K562 (cell line): ENCODE measurements around the gene IQUB. TPM values are rescaled to one million over a fixed set of nuclear protein-coding genes. Genes with fewer than 3 reads are reported as not detected.
A peak's percentile ranks its signal among the peaks of the same experiment; 100 is the strongest.

Experiments
- ATAC-seq: fragments of 200-7000 bp; cut with Tn5 transposase; 3 replicates; pipeline ENCODE4 v1.9.1; 2020; ENCODE audit warnings: moderate library complexity
- BruUV-seq: library from RNA; stranded (reverse); fragments of 400-500 nt; replicated peaks from 2 replicates; lab custom pipeline; 2021; lab: Mats Ljungman, UMichigan
- CTCF ChIA-PET: fragments of 300-600 bp; formaldehyde crosslinking; extraction: SDS; loops from one replicate; lab custom pipeline; 2021; ENCODE audit warnings: low intra/inter-chr PET ratio; lab: Yijun Ruan, JAX
- POLR2A ChIA-PET: fragments of 300-600, 350-650 bp; sonication (Branson Sonifier 250); formaldehyde crosslinking; extraction: SDS; loops from one replicate; lab custom pipeline; 2021; ENCODE audit warnings: antibody characterized with exemption, inconsistent platforms; lab: Yijun Ruan, JAX
- DNase-seq, 4 experiments: peaks; one replicate each; pipeline versions ENCODE4 v3.0.0 to v3.0.0-alpha.2; 2011 to 2018; ENCODE audit warnings: low spot score in 3 of 4, mixed read lengths in 3 of 4; ENCODE audit errors: extremely low read depth in 1 of 4
- FAIRE-seq: peaks from 2 replicates; lab custom pipeline; 2011; peaks lifted over from hg19 to GRCh38; lab: Jason Lieb, UNC
- H2AFZ ChIP-seq: 2 replicates; pipeline ENCODE4 v1.6.0; 2011; ENCODE audit warnings: low read depth, low read length, control low read depth, inconsistent platforms
- H3K27ac ChIP-seq: fragments of 200-600 bp; 3 replicates; pipeline ENCODE4 v1.8.0; 2011; ENCODE audit warnings: low read depth, mild to moderate bottlenecking, control low read depth, inconsistent platforms, low read length, moderate library complexity, mixed read lengths; ENCODE audit errors: extremely low read depth
- H3K27me3 ChIP-seq, 2 experiments: fragments of 300-600 bp in 1 of 2; 2 replicates in 1 of 2; 3 replicates in 1 of 2; pipeline versions ENCODE4 v1.6.0 to v1.8.0; 2011; ENCODE audit warnings: inconsistent platforms in 2 of 2, low read length in 2 of 2, mild to moderate bottlenecking in 1 of 2, mixed read lengths in 1 of 2, moderate library complexity in 1 of 2; ENCODE audit not compliant: control insufficient read depth in 2 of 2, insufficient read depth in 2 of 2
- H3K36me3 ChIP-seq: fragments of 300-600 bp; 3 replicates; pipeline ENCODE4 v1.8.0; 2011; ENCODE audit warnings: mild to moderate bottlenecking, low read length, inconsistent platforms; ENCODE audit not compliant: control insufficient read depth, insufficient read depth
- H3K4me1 ChIP-seq, 2 experiments: fragments of 200-600 bp in 1 of 2; replicated peaks in 1 of 2; 2 replicates in 1 of 2; 3 replicates in 1 of 2; pipeline versions ENCODE4 v1.5.1 to v1.8.0; 2011; ENCODE audit warnings: inconsistent platforms in 2 of 2, low read length in 2 of 2, mild to moderate bottlenecking in 1 of 2, mixed read lengths in 1 of 2, moderate library complexity in 1 of 2; ENCODE audit not compliant: control insufficient read depth in 2 of 2, insufficient read depth in 2 of 2
- H3K4me2 ChIP-seq: 2 replicates; pipeline ENCODE4 v1.6.1; 2011; ENCODE audit warnings: low read length, control low read depth, inconsistent platforms, mixed read lengths; ENCODE audit not compliant: insufficient read depth
- H3K4me3 ChIP-seq: fragments of 200-600 bp; sonication (generic), shearing (Covaris generic); 2 replicates; pipeline ENCODE4 v1.5.1; 2016; ENCODE audit warnings: control low read depth, inconsistent platforms
- H3K79me2 ChIP-seq: fragments of 200-600 bp; 3 replicates; pipeline ENCODE4 v1.8.0; 2011; ENCODE audit warnings: low read length, inconsistent platforms; ENCODE audit not compliant: control insufficient read depth, insufficient read depth
- H3K9ac ChIP-seq, 2 experiments: 2 replicates each; pipeline versions ENCODE4 v1.6.0 to v1.6.1; 2011; ENCODE audit warnings: low read depth in 2 of 2, low read length in 2 of 2, control low read depth in 1 of 2, inconsistent platforms in 1 of 2, mild to moderate bottlenecking in 1 of 2, mixed read lengths in 1 of 2; ENCODE audit not compliant: insufficient read depth in 1 of 2
- H3K9me1 ChIP-seq: one replicate; pipeline ENCODE4 v1.6.0; 2011; ENCODE audit warnings: inconsistent platforms, mild to moderate bottlenecking, low read length, moderate library complexity; ENCODE audit not compliant: control insufficient read depth, insufficient read depth
- H3K9me3 ChIP-seq: replicated peaks from 2 replicates; pipeline ENCODE4 v1.5.1; 2011; ENCODE audit warnings: low read depth, low read length, inconsistent platforms; ENCODE audit not compliant: control insufficient read depth, insufficient read depth
- H4K20me1 ChIP-seq: replicated peaks from 2 replicates; pipeline ENCODE4 v1.6.1; 2011; ENCODE audit warnings: low read length, inconsistent platforms, mixed read lengths; ENCODE audit not compliant: control insufficient read depth, insufficient read depth
- BRCA1 ChIP-seq, 2 experiments: fragments of 450-650 bp in 1 of 2; sonication (generic) in 1 of 2; formaldehyde crosslinking in 1 of 2; IDR thresholded peaks; 2 replicates each; pipeline versions ENCODE4 v1.5.0 to v1.6.1; 2017 to 2020; ENCODE audit warnings: mild to moderate bottlenecking in 1 of 2, missing genetic modification reagents in 1 of 2
- CEBPG ChIP-seq, 3 experiments: fragments of 200-800 bp in 1 of 3; sonication (Bioruptor generic) in 1 of 3; sonication (generic) in 1 of 3; formaldehyde crosslinking in 1 of 3; IDR thresholded peaks in 2 of 3; conservative IDR thresholded peaks in 1 of 3; 2 replicates each; pipeline versions ENCODE4 v1.6.1 to v1.8.0; 2016 to 2022; ENCODE audit warnings: missing compliant biosample characterization in 2 of 3, missing genetic modification characterization in 2 of 3, mild to moderate bottlenecking in 1 of 3, missing genetic modification reagents in 1 of 3
- CREB3 ChIP-seq: fragments of 450-650 bp; conservative IDR thresholded peaks from 2 replicates; pipeline ENCODE4 v1.6.1; 2016; ENCODE audit warnings: missing genetic modification characterization, low read depth, mild to moderate bottlenecking, missing compliant biosample characterization, moderate library complexity
- MYC ChIP-seq, 2 experiments: fragments of 250-450 bp in 1 of 2; sonication (Bioruptor Pico) in 1 of 2; IDR thresholded peaks; 2 replicates each; pipeline versions ENCODE4 v1.5.1 to v1.6.1; 2012 to 2021; ENCODE audit warnings: low read depth in 2 of 2, borderline replicate concordance in 1 of 2, improper control_type of control experiment in 1 of 2, low read length in 1 of 2, mild to moderate bottlenecking in 1 of 2, moderate library complexity in 1 of 2
- RBM14 ChIP-seq: fragments of 200-400 bp; formaldehyde crosslinking; IDR thresholded peaks from 2 replicates; pipeline ENCODE4 v1.6.1; 2018; ENCODE audit warnings: low read depth, mild to moderate bottlenecking, low read length, moderate library complexity, borderline replicate concordance; ENCODE audit not compliant: insufficient read depth
- SIN3B ChIP-seq: fragments of 450-650 bp; IDR thresholded peaks from 2 replicates; pipeline ENCODE4 v1.6.1; 2017; ENCODE audit warnings: low read depth, mild to moderate bottlenecking, moderate library complexity
- SMARCE1 ChIP-seq: fragments of 450-650 bp; IDR thresholded peaks from 2 replicates; pipeline ENCODE4 v1.7.1; 2016; ENCODE audit warnings: mild to moderate bottlenecking
- XRCC5 ChIP-seq: fragments of 200-400 bp; formaldehyde crosslinking; IDR thresholded peaks from 2 replicates; pipeline ENCODE4 v1.6.1; 2017; ENCODE audit warnings: low read depth, mild to moderate bottlenecking, low read length
- ZFP1 ChIP-seq: fragments of 450-650 bp; formaldehyde crosslinking; IDR thresholded peaks from 2 replicates; pipeline ENCODE4 v1.4.0; 2020; ENCODE audit warnings: mild to moderate bottlenecking, mixed read lengths
- ZNF584 ChIP-seq: fragments of 200-800 bp; sonication (Bioruptor generic); IDR thresholded peaks from 2 replicates; pipeline ENCODE4 v1.6.1; 2016; ENCODE audit warnings: low read depth, mild to moderate bottlenecking, missing genetic modification characterization, missing compliant biosample characterization
- ZNF639 ChIP-seq, 2 experiments: fragments of 200-800 bp in 1 of 2; sonication (Bioruptor generic) in 1 of 2; sonication (generic) in 1 of 2; formaldehyde crosslinking in 1 of 2; IDR thresholded peaks in 1 of 2; conservative IDR thresholded peaks in 1 of 2; 2 replicates each; pipeline versions ENCODE4 v1.5.0 to v1.6.1; 2016 to 2020; ENCODE audit warnings: missing compliant biosample characterization in 1 of 2, missing genetic modification characterization in 1 of 2, missing genetic modification reagents in 1 of 2
- ZNF668 ChIP-seq: fragments of 250-450 bp; sonication (Bioruptor Pico); IDR thresholded peaks from 2 replicates; pipeline ENCODE4 v1.8.0; 2022; ENCODE audit warnings: mild to moderate bottlenecking, inconsistent platforms
- ZNF79 ChIP-seq: fragments of 250-450 bp; sonication (Bioruptor Pico); IDR thresholded peaks from 2 replicates; pipeline ENCODE4 v1.4.0; 2020; ENCODE audit warnings: low read depth, mild to moderate bottlenecking, moderate library complexity
- WGBS: fragments of 100-300 bp; shearing (Covaris generic); methylation state at CpG from one replicate; pipeline ENCODE4 v1.1.6; 2016; ENCODE audit warnings: low coverage, mixed read lengths; ENCODE audit not compliant: insufficient coverage; ENCODE audit errors: missing lambda C conversion rate; 5-methylcytosine and 5-hydroxymethylcytosine counted together
- in situ Hi-C: fragments of 300-500 bp; cut with MboI; formaldehyde crosslinking; loops from 4 replicates; pipeline ENCODE4 v1.15.0; 2018; ENCODE audit warnings: inconsistent platforms, mixed read lengths
- intact Hi-C: fragments of 100-400 bp; cut with micrococcal nuclease; formaldehyde crosslinking; loops from 2 replicates; pipeline ENCODE4 v1.14.2; 2022
- polyA plus RNA-seq, 8 experiments: library from polyadenylated mRNA; depleted of rRNA in 4 of 8; stranded (reverse) in 5 of 8; unstranded in 3 of 8; fragments of >200 nt; fragmentation: Nextera tagmentation in 2 of 8; fragmentation: Illumina TruSeq in 1 of 8; extraction: Ambion mirVana in 2 of 8; extraction: Trizol in 1 of 8; gene quantifications; 2 replicates each; pipeline versions ENCODE4 v1.2.1 to v1.2.3, GENCODE V29; 2011 to 2014; ENCODE audit warnings: inconsistent platforms in 1 of 8, missing spikeins in 1 of 8
- total RNA-seq, 7 experiments: library from RNA; depleted of rRNA in 6 of 7; stranded (reverse); fragments of >200 nt in 6 of 7; fragmentation: Illumina TruSeq in 2 of 7; extraction: Trizol in 2 of 7; gene quantifications; 2 replicates each; pipeline versions ENCODE4 v1.2.1 to v1.2.3, GENCODE V29; 2011 to 2021; ENCODE audit warnings: low replicate concordance in 1 of 7

Gene IQUB
- total and polyA plus RNA-seq, 9 of the 15 experiments (the other 6 are each of a cell fraction or from before 2014, with no cell fraction given): 0.62 to 2.6 (median 1.4) TPM

GRCh38 chr7:123499211-123499970 lies 35.0 kb downstream of the IQUB start:
- Histone ChIP-seq H4K20me1 (no peaks in the 10 kb centered on the region), H3K9me3 (no peaks in the 10 kb centered on the region; the same call in 1 of the 2 replicates), H3K27me3 (no peaks in the 10 kb centered on the region), H3K9ac (no peak overlapping the region), H3K4me2 (no peak overlapping the region), H3K36me3 (no peaks in the 10 kb centered on the region; the same call in 2 of the 3 replicates), H3K27ac (no peak overlapping the region; the same call in 2 of the 3 replicates), H2AFZ (peak overlapping the region; percentile 91), H3K79me2 (no peaks in the 10 kb centered on the region), H3K4me1 (peaks cover 0 to 21% of the 10 kb centered on the region in 2 experiments; a peak in 4 of 5 replicates), H3K4me3 (no peak overlapping the region), H3K9me1 (no peaks in the 10 kb centered on the region)
- BruUV-seq: no TSS peak
- ATAC-seq (no peak; the same call in 2 of the 3 replicates), FAIRE-seq (no peak), DNase-seq (no peak)
- CTCF ChIA-PET: no interaction called here
- in situ Hi-C loops: no loop called here
- intact Hi-C loops: no loop called here
- WGBS: 56% methylated on average over 8 of the region's 8 CpGs
- POLR2A ChIA-PET: interaction anchor here (0.6 to 1.6 kb wide), 4 partner anchors 11 to 219 kb away, joined by 3 to 7 read pairs (median 4); partner anchors contain the start of gene NDUFA5
- TF ChIP-seq CREB3 (tag) (peak; percentile 96), MYC (IDR thresholded peaks at IDR 0.05; ENCODE audit: low read depth, low read length) (no peak), MYC (CRISPR knock-in tag; IDR thresholded peaks at IDR 0.05; ENCODE audit: borderline replicate concordance, low read depth) (peak; percentile 92; the same call in 1 of the 2 replicates), XRCC5 (no peak), RBM14 (no peak), ZNF79 (peak; percentile 98), SIN3B (no peak), SMARCE1 (no peak), BRCA1 (IDR thresholded peaks at IDR 0.05) (no peak), BRCA1 (CRISPR knock-in tag; IDR thresholded peaks at IDR 0.05) (no peak), CEBPG (CRISPR knock-in tag; IDR thresholded peaks at IDR 0.05) (no peak), CEBPG (tag; conservative IDR thresholded peaks at IDR 0.05 in 1 of 2, IDR thresholded peaks at IDR 0.05 in 1 of 2) (peak in 1 of 2 experiments; percentile 5; a peak in 1 of 4 replicates), ZNF584 (CRISPR knock-in tag) (peak; percentile 98), ZNF668 (CRISPR knock-in tag) (peak; percentile 98), ZFP1 (CRISPR knock-in tag) (peak; percentile 88), ZNF639 (CRISPR knock-in tag; conservative IDR thresholded peaks at IDR 0.05 in 1 of 2, IDR thresholded peaks at IDR 0.05 in 1 of 2) (peak in 1 of 2 experiments; percentile 97; a peak in 2 of 4 replicates)
